Naive thymus-derived CD4-positive, alpha-beta T cell (primary cell): ENCODE results near the gene FILIP1L. TPM values are rescaled to one million over a fixed set of nuclear protein-coding genes. Genes with fewer than 3 reads are reported as not detected.
"Not testable (repeated sequence)": the region's sequence is repeated elsewhere in the genome, so short reads cannot be mapped to it uniquely, and the experiment has no call there.

Experiments
- ATAC-seq: fragments of 150-1000 bp; cut with Tn5 transposase; 2 replicates; pipeline ENCODE4 v1.10.0; 2021; ENCODE audit warnings: mild to moderate bottlenecking, moderate library complexity
- CTCF ChIA-PET: fragments of 350-600 bp; sonication (Branson Sonifier 250); formaldehyde crosslinking; loops from one replicate; lab custom pipeline; 2021; ENCODE audit warnings: antibody characterized with exemption; lab: Charles Lee
- POLR2A ChIA-PET: fragments of 350-600 bp; sonication (Branson Sonifier 250); formaldehyde crosslinking; loops from one replicate; lab custom pipeline; 2021; ENCODE audit warnings: antibody characterized with exemption, inconsistent platforms; lab: Charles Lee
- DNase-seq, 9 donors: peaks; one replicate each; pipeline versions ENCODE4 v3.0.0 to v3.0.0-alpha.2; 2020 to 2022; ENCODE audit warnings: mixed read lengths in 1 of 9
- H3K27ac ChIP-seq: one replicate; pipeline ENCODE4 v1.7.0; 2013; ENCODE audit warnings: mild to moderate bottlenecking, low read depth, low read length, moderate library complexity
- H3K27me3 ChIP-seq, 2 donors: one replicate each; pipeline ENCODE4 v1.7.0; 2013; ENCODE audit warnings: low read length in 2 of 2, mild to moderate bottlenecking in 2 of 2, moderate library complexity in 2 of 2; ENCODE audit not compliant: control insufficient read depth in 2 of 2, insufficient read depth in 2 of 2
- H3K36me3 ChIP-seq, 3 experiments: 1 replicate in 2 of 3; 2 replicates in 1 of 3; pipeline ENCODE4 v1.7.0; 2013; ENCODE audit warnings: low read length in 3 of 3, mild to moderate bottlenecking in 3 of 3, moderate library complexity in 1 of 3; ENCODE audit not compliant: insufficient read depth in 3 of 3, control insufficient read depth in 2 of 3
- H3K4me1 ChIP-seq, 2 donors: one replicate each; pipeline ENCODE4 v1.7.0; 2013; ENCODE audit warnings: low read length in 2 of 2, mild to moderate bottlenecking in 2 of 2, moderate library complexity in 1 of 2; ENCODE audit not compliant: control insufficient read depth in 2 of 2, insufficient read depth in 2 of 2
- H3K4me3 ChIP-seq: 2 replicates; pipeline ENCODE4 v1.7.0; 2013; ENCODE audit warnings: mild to moderate bottlenecking, low read length
- H3K9me3 ChIP-seq, 3 experiments: 1 replicate in 2 of 3; 2 replicates in 1 of 3; pipeline ENCODE4 v1.7.0; 2013; ENCODE audit warnings: low read length in 3 of 3; ENCODE audit not compliant: control insufficient read depth in 2 of 3
- H3K27ac Mint-ChIP-seq, 9 donors: one replicate each; pipeline ENCODE4 v1.8.0; 2020 to 2022; ENCODE audit warnings: mixed read lengths in 9 of 9, mild to moderate bottlenecking in 8 of 9, moderate library complexity in 5 of 9, inconsistent platforms in 2 of 9
- H3K27me3 Mint-ChIP-seq, 5 donors: one replicate each; pipeline ENCODE4 v1.8.0; 2021 to 2022; ENCODE audit warnings: mixed read lengths in 5 of 5, mild to moderate bottlenecking in 1 of 5
- H3K36me3 Mint-ChIP-seq, 5 donors: one replicate each; pipeline ENCODE4 v1.8.0; 2020 to 2022; ENCODE audit warnings: mixed read lengths in 5 of 5, mild to moderate bottlenecking in 3 of 5, inconsistent platforms in 1 of 5
- H3K4me1 Mint-ChIP-seq, 7 donors: one replicate each; pipeline ENCODE4 v1.8.0; 2020 to 2022; ENCODE audit warnings: mixed read lengths in 7 of 7, mild to moderate bottlenecking in 3 of 7, inconsistent platforms in 1 of 7
- H3K4me3 Mint-ChIP-seq, 10 donors: one replicate each; pipeline ENCODE4 v1.8.0; 2020 to 2022; ENCODE audit warnings: mild to moderate bottlenecking in 10 of 10, mixed read lengths in 10 of 10, moderate library complexity in 6 of 10, inconsistent platforms in 2 of 10
- H3K9me3 Mint-ChIP-seq, 11 donors: one replicate each; pipeline ENCODE4 v1.8.0; 2020 to 2022; ENCODE audit warnings: mixed read lengths in 11 of 11, mild to moderate bottlenecking in 4 of 11, inconsistent platforms in 1 of 11, moderate library complexity in 1 of 11
- intact Hi-C, 2 donors: fragments of 100-400 bp; cut with micrococcal nuclease; formaldehyde crosslinking; loops; one replicate each; pipeline ENCODE4 v1.15.1; 2023
- polyA plus RNA-seq, 2 donors: library from polyadenylated mRNA; unstranded; fragments of 300-500 nt; fragmentation: Illumina TruSeq; gene quantifications; one replicate each; pipeline ENCODE4 v1.2.3, GENCODE V29; 2021
- total RNA-seq, 6 experiments: library from RNA in 5 of 6; stranded (reverse) in 5 of 6; gene quantifications; 1 replicate in 5 of 6; 2 replicates in 1 of 6; pipeline ENCODE4 v1.2.3 and lab custom pipeline; 2021 to 2026

The FILIP1L gene
- total and polyA plus RNA-seq, 7 experiments from 2014 or later = 0.13 to 6.7 (median 0.39) TPM; not detected in 2

GRCh38 chr3:100097919-100098783, 16.1 kb downstream of the FILIP1L start:
- intact Hi-C loops = no loop called here
- no peaks in the 10 kb centered on the region for H3K36me3 ChIP-seq
- Mint-ChIP-seq H3K4me1 (peaks cover 0 to 18% (median 0%) of the 10 kb centered on the region in 7 donors), H3K4me3 (no peak overlapping the region), H3K9me3 (peaks cover 0 to 10% (median 2%) of the 10 kb centered on the region in 11 donors), H3K36me3 (peaks cover 4 to 31% (median 22%) of the 10 kb centered on the region in 5 donors), H3K27me3 (no peaks in the 10 kb centered on the region), H3K27ac (no peak overlapping the region)
- H3K4me3 ChIP-seq = no peak overlapping the region
- no peaks in the 10 kb centered on the region for H3K9me3 ChIP-seq
- DNase-seq (no peak), ATAC-seq (no peak)
- no peaks in the 10 kb centered on the region for H3K4me1 ChIP-seq
- CTCF ChIA-PET = no interaction called here
- no peak overlapping the region for H3K27ac ChIP-seq
- POLR2A ChIA-PET = no interaction called here
- no peaks in the 10 kb centered on the region for H3K27me3 ChIP-seq

GRCh38 chr3:100096866-100097265, 17.4 kb downstream of the FILIP1L start:
- Mint-ChIP-seq H3K36me3 (peaks cover 4 to 24% (median 15%) of the 10 kb centered on the region in 5 donors), H3K27me3 (no peaks in the 10 kb centered on the region), H3K4me3 (no peak overlapping the region), H3K27ac (no peak overlapping the region), H3K9me3 (peaks cover 0 to 10% (median 2%) of the 10 kb centered on the region in 11 donors), H3K4me1 (peaks cover 0 to 18% (median 0%) of the 10 kb centered on the region in 7 donors)
- ATAC-seq = no peak
- no peaks in the 10 kb centered on the region for H3K27me3 ChIP-seq
- no peak overlapping the region for H3K4me3 ChIP-seq
- no peaks in the 10 kb centered on the region for H3K4me1 ChIP-seq
- ChIA-PET POLR2A (no interaction called here), CTCF (no interaction called here)
- intact Hi-C loops = no loop called here
- no peak for DNase-seq
- H3K36me3 ChIP-seq = no peaks in the 10 kb centered on the region
- H3K9me3 ChIP-seq = no peaks in the 10 kb centered on the region
- H3K27ac ChIP-seq = no peak overlapping the region

DNA sequence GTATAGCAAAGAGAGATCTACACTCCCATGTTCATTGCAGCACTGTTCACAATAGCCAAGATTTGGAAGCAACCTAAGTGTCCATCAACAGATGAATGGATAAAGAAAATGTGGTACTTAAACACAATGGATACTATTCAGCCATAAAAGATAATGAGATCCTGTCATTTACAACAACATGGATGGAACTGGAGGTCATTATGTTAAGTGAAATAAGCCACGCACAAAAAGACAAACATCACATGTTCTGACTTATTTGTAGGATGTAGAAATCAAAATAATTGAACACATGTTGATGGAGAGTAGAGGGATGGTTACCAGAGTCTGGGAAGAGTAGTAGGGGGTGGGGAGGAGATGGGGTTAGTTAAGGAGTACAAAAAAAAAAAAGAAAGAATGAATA, 18.0 kb downstream of the FILIP1L start:
- intact Hi-C loops, H3K4me3 Mint-ChIP-seq, H3K9me3 Mint-ChIP-seq, CTCF ChIA-PET, H3K4me3 ChIP-seq, H3K4me1 ChIP-seq, POLR2A ChIA-PET, H3K27me3 ChIP-seq, H3K27ac Mint-ChIP-seq, H3K27ac ChIP-seq, DNase-seq, H3K9me3 ChIP-seq, H3K36me3 ChIP-seq, H3K27me3 Mint-ChIP-seq, ATAC-seq: not testable (repeated sequence)
- H3K36me3 Mint-ChIP-seq = peaks cover 4 to 23% (median 14%) of the 10 kb centered on the region in 5 donors
- H3K4me1 Mint-ChIP-seq = peaks cover 0 to 18% (median 0%) of the 10 kb centered on the region in 7 donors

DNA sequence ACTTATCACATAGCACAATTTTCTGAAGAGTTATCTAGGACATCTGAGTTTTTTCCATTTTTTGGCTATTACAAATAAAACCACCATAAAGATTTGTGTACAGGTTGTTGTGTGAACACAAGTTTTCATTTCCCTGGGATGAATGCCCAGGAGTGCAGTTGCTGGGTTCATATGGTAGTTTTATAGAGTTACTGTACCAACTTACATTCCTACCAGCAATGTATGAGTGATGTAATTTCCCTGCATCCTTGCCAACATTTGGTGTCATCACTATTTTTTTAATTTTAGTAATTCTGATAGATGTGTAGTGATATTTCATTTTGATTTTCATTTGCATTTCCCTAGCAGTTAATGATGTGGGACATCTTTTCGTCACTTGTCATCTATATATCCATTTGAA, 20.5 kb downstream of the FILIP1L start:
- H3K4me1 Mint-ChIP-seq = peaks cover 0 to 36% (median 0%) of the 10 kb centered on the region in 7 donors

DNA sequence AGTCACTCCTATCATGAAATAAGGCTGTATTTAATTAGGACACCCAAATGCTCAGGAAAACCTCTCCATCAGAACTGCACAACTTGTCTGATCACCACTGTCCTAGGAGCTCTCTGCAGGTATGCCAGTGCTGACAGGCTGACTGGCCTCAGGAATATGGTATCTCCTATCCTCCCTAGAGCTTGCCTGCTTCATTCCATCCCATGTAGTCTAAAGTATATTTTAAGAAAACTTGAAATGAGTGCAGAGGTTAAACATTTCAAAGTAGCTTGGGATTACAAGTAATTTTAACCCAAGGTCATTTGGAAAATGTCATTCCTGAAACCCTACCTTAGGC, 23.7 kb downstream of the FILIP1L start:
- intact Hi-C loops = loop anchor here in 1 of 2 donors (1.0 kb wide), 1 partner anchor 21 kb away; no protein-coding TSS in a partner anchor
- Mint-ChIP-seq H3K4me3 (no peak overlapping the region), H3K27me3 (peaks cover 0 to 3% (median 0%) of the 10 kb centered on the region in 5 donors), H3K9me3 (no peaks in the 10 kb centered on the region), H3K36me3 (peaks cover 0 to 13% (median 3%) of the 10 kb centered on the region in 5 donors), H3K27ac (no peak overlapping the region), H3K4me1 (peaks cover 0 to 38% (median 0%) of the 10 kb centered on the region in 7 donors)
- H3K27me3 ChIP-seq = no peaks in the 10 kb centered on the region
- ChIA-PET POLR2A (no interaction called here), CTCF (no interaction called here)
- no peak for ATAC-seq
- no peaks in the 10 kb centered on the region for H3K9me3 ChIP-seq
- H3K27ac ChIP-seq = no peak overlapping the region
- H3K36me3 ChIP-seq = no peaks in the 10 kb centered on the region
- DNase-seq = no peak
- H3K4me3 ChIP-seq = no peak overlapping the region
- no peaks in the 10 kb centered on the region for H3K4me1 ChIP-seq

More for the DNA sequence above, 20.5 kb downstream of the FILIP1L start:
- ChIA-PET POLR2A (no interaction called here), CTCF (no interaction called here)
- no peaks in the 10 kb centered on the region for H3K36me3 ChIP-seq
- no peaks in the 10 kb centered on the region for H3K4me1 ChIP-seq
- intact Hi-C loops = no loop called here
- H3K27me3 Mint-ChIP-seq = no peaks in the 10 kb centered on the region
- H3K27me3 ChIP-seq = no peaks in the 10 kb centered on the region
- no peak overlapping the region for H3K27ac Mint-ChIP-seq
- DNase-seq (no peak), ATAC-seq (no peak)
- no peaks in the 10 kb centered on the region for H3K9me3 ChIP-seq
- H3K27ac ChIP-seq = no peak overlapping the region
- no peak overlapping the region for H3K4me3 Mint-ChIP-seq
- H3K9me3 Mint-ChIP-seq = no peaks in the 10 kb centered on the region
- H3K36me3 Mint-ChIP-seq = peaks cover 0 to 11% (median under 1%) of the 10 kb centered on the region in 5 donors
- no peak overlapping the region for H3K4me3 ChIP-seq

DNA sequence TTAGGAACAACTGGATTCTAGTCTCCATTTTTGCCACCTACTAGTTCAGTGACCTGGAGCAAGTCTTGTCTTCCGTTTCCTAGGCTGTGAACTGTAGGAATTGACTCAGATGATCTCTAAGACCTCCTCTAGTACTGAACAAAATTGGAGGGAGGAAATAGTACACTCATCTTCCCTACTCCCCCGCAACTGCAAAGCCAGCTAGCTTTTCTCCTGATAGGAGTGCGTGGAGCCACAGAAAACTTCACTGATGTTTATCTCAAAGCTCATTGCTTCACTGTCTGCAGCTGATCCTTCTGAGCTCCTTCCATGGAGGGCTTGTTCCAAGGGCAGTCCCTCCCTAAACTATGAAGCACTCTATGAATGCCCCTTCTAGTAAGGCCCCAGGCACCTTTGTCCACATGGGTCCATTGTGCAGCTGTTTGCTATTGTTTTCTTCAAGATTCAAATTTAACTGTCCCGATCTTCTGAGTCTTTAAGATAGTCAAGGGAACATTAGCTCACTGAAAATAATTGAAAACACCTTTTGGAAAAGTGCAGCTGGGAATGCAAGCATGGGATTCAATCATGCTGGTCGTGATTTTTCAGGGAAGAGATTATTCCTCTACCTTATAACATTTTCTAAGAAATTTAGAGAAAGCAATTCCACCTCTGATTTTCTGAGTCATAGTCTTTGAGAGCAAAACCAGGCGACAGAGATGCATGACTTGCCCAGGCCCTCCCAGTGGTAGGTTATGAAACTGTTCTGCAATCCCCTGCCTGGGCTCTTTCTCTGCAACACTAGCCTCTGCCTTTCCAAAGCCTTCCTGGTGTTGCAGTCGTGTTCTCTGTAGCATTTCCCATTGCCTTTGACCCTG, 24.3 kb downstream of the FILIP1L start:
- ATAC-seq = peak; percentile 63
- Histone ChIP-seq H3K4me3 (no peak overlapping the region), H3K4me1 (no peaks in the 10 kb centered on the region), H3K36me3 (no peaks in the 10 kb centered on the region), H3K27me3 (no peaks in the 10 kb centered on the region), H3K9me3 (no peaks in the 10 kb centered on the region), H3K27ac (no peak overlapping the region)
- H3K4me3 Mint-ChIP-seq = peak overlapping the region in 1 of 10 donors; percentile 36
- DNase-seq = no peak
- intact Hi-C loops = loop anchor here in 1 of 2 donors (1.0 to 5.0 kb wide), 2 partner anchors 21 to 122 kb away; no protein-coding TSS in a partner anchor
- peak overlapping the region in 1 of 9 donors; percentile 34 for H3K27ac Mint-ChIP-seq
- H3K27me3 Mint-ChIP-seq = peaks cover 0 to 3% (median 0%) of the 10 kb centered on the region in 5 donors
- H3K9me3 Mint-ChIP-seq = no peaks in the 10 kb centered on the region
- ChIA-PET CTCF (no interaction called here), POLR2A (no interaction called here)
- H3K4me1 Mint-ChIP-seq = peaks cover 0 to 36% (median 0%) of the 10 kb centered on the region in 7 donors
- peaks cover 0 to 10% (median 3%) of the 10 kb centered on the region in 5 donors for H3K36me3 Mint-ChIP-seq
